B cell (primary cell): ENCODE results near the gene SLC39A7. TPM values are rescaled to one million over a fixed set of nuclear protein-coding genes. Genes with fewer than 3 reads are reported as not detected.
A peak's percentile ranks its signal among the peaks of the same experiment; 100 is the strongest.

Experiments
- ATAC-seq: fragments of 200-7000 bp; cut with Tn5 transposase; one replicate; pipeline ENCODE4 v1.10.0; 2021; ENCODE audit warnings: low read depth, mild to moderate bottlenecking, moderate number of reproducible peaks, moderate library complexity
- CTCF ChIA-PET: fragments of 350-600 bp; sonication (Branson Sonifier 250); formaldehyde crosslinking; loops from one replicate; lab custom pipeline; 2021; ENCODE audit warnings: antibody characterized with exemption, inconsistent platforms; lab: Charles Lee
- POLR2A ChIA-PET: fragments of 350-600 bp; sonication (Branson Sonifier 250); formaldehyde crosslinking; loops from one replicate; lab custom pipeline; 2021; ENCODE audit warnings: antibody characterized with exemption; lab: Charles Lee
- DNase-seq: peaks from one replicate; pipeline ENCODE4 v3.0.0; 2013
- H2AFZ ChIP-seq: 2 replicates; pipeline ENCODE4 v1.6.1; 2012; ENCODE audit warnings: mild to moderate bottlenecking, low read depth, low read length; ENCODE audit not compliant: insufficient read depth, poor library complexity, severe bottlenecking
- H3K27ac ChIP-seq, 2 donors: 1 replicate in 1 of 2; 2 replicates in 1 of 2; pipeline ENCODE4 v1.5.1; 2012 to 2013; ENCODE audit warnings: low read length in 2 of 2, mild to moderate bottlenecking in 2 of 2, moderate library complexity in 1 of 2
- H3K27me3 ChIP-seq, 4 experiments: fragments of 200-600 bp in 1 of 4; sonication (generic) in 1 of 4; replicated peaks in 1 of 4; 1 replicate in 2 of 4; 2 replicates in 2 of 4; pipeline versions ENCODE4 v1.6.1 to v1.7.0; 2013 to 2016; ENCODE audit warnings: low read length in 3 of 4, mild to moderate bottlenecking in 2 of 4, mixed read lengths in 1 of 4, moderate library complexity in 1 of 4; ENCODE audit not compliant: insufficient read depth in 4 of 4, control insufficient read depth in 3 of 4; ENCODE audit errors: control extremely low read depth in 1 of 4
- H3K36me3 ChIP-seq, 2 experiments: replicated peaks in 1 of 2; 1 replicate in 1 of 2; 2 replicates in 1 of 2; pipeline versions ENCODE4 v1.6.1 to v1.7.1; 2013; ENCODE audit warnings: low read length in 1 of 2; ENCODE audit not compliant: insufficient read depth in 2 of 2, control insufficient read depth in 1 of 2; ENCODE audit errors: control extremely low read depth in 1 of 2, extremely low read depth in 1 of 2
- H3K4me1 ChIP-seq, 2 donors: fragments of 200-600 bp in 1 of 2; sonication (generic) in 1 of 2; 1 replicate in 1 of 2; 2 replicates in 1 of 2; pipeline versions ENCODE4 v1.5.1 to v1.6.1; 2013 to 2017; ENCODE audit warnings: low read length in 2 of 2; ENCODE audit not compliant: control insufficient read depth in 2 of 2, insufficient read depth in 2 of 2
- H3K4me2 ChIP-seq: replicated peaks from 2 replicates; pipeline ENCODE3; 2012; ENCODE audit warnings: mild to moderate bottlenecking, low read depth, low read length; ENCODE audit not compliant: poor library complexity, severe bottlenecking
- H3K4me3 ChIP-seq, 5 experiments: fragments of 200-600 bp in 1 of 5; sonication (generic) in 1 of 5; 1 replicate in 3 of 5; 2 replicates in 2 of 5; pipeline versions ENCODE4 v1.5.1 to v1.7.0; 2011 to 2016; ENCODE audit warnings: low read length in 4 of 5, mild to moderate bottlenecking in 4 of 5, low read depth in 2 of 5, control low read depth in 1 of 5, moderate library complexity in 1 of 5; ENCODE audit not compliant: insufficient read depth in 1 of 5; ENCODE audit errors: control extremely low read depth in 1 of 5, extremely low read depth in 1 of 5
- H3K79me2 ChIP-seq: fragments of 200-600 bp; sonication (generic); one replicate; pipeline ENCODE4 v1.6.0; 2016; ENCODE audit warnings: low read length; ENCODE audit not compliant: control insufficient read depth, insufficient read depth
- H3K9ac ChIP-seq: fragments of 200-600 bp; sonication (generic); 2 replicates; pipeline ENCODE4 v1.6.1; 2017; ENCODE audit warnings: mild to moderate bottlenecking, low read length, moderate library complexity
- H3K9me3 ChIP-seq, 3 donors: one replicate each; pipeline versions ENCODE4 v1.6.1 to v1.7.1; 2013; ENCODE audit warnings: low read length in 2 of 3; ENCODE audit not compliant: control insufficient read depth in 2 of 3, insufficient read depth in 1 of 3; ENCODE audit errors: control extremely low read depth in 1 of 3
- H4K20me1 ChIP-seq: 2 replicates; pipeline ENCODE4 v1.6.0; 2012; ENCODE audit warnings: mild to moderate bottlenecking, low read length; ENCODE audit not compliant: insufficient read depth, control insufficient read depth, poor library complexity, severe bottlenecking
- H3K27ac Mint-ChIP-seq: one replicate; pipeline ENCODE4 v1.8.0; 2021; ENCODE audit warnings: mixed read lengths
- H3K27me3 Mint-ChIP-seq: one replicate; pipeline ENCODE4 v1.8.0; 2021; ENCODE audit warnings: mixed read lengths
- H3K4me1 Mint-ChIP-seq: one replicate; pipeline ENCODE4 v1.8.0; 2021; ENCODE audit warnings: mixed read lengths
- H3K4me3 Mint-ChIP-seq: one replicate; pipeline ENCODE4 v1.8.0; 2021; ENCODE audit warnings: mixed read lengths
- H3K9me3 Mint-ChIP-seq: one replicate; pipeline ENCODE4 v1.8.0; 2022; ENCODE audit warnings: mixed read lengths; ENCODE audit not compliant: insufficient read depth
- CTCF ChIP-seq: fragments of 200-600 bp; IDR thresholded peaks from one replicate; pipeline ENCODE4 v1.8.0; 2022; ENCODE audit warnings: antibody characterized with exemption, mild to moderate bottlenecking
- EZH2 ChIP-seq: IDR thresholded peaks from 2 replicates; pipeline ENCODE4 v1.6.1; 2012; ENCODE audit warnings: borderline replicate concordance, low read depth, mild to moderate bottlenecking, moderate library complexity, low read length; ENCODE audit not compliant: insufficient read depth, poor library complexity, severe bottlenecking
- WGBS: methylation state at CpG from one replicate; pipeline ENCODE4 v1.1.5; 2013; ENCODE audit warnings: missing lambda C conversion rate; ENCODE audit not compliant: insufficient coverage; 5-methylcytosine and 5-hydroxymethylcytosine counted together
- intact Hi-C: fragments of 100-400 bp; cut with micrococcal nuclease; formaldehyde crosslinking; loops from one replicate; pipeline ENCODE4 v1.10.0; 2022
- polyA plus RNA-seq: library from polyadenylated mRNA; depleted of rRNA; stranded (reverse); fragments of >200 nt; gene quantifications from 2 replicates; pipeline ENCODE4 v1.2.3, GENCODE V29; 2012
- total RNA-seq, 2 donors: library from RNA; stranded (reverse); fragments of 120-200 nt in 1 of 2; gene quantifications; 1 replicate in 1 of 2; 2 replicates in 1 of 2; pipeline versions ENCODE4 v1.2.3 to v1.2.4, GENCODE V29; 2013 to 2022

Gene SLC39A7
- total and polyA plus RNA-seq, 2 donors (not counting 1 experiment from before 2014, with no cell fraction given), result 18.7 to 29.6 TPM

GRCh38 chr6:33248643-33248931 lies 47.9 kb downstream of the SLC39A7 start:
- H3K27ac ChIP-seq, result peak overlapping the region; percentile 75 to 88
- DNase-seq (no peak), ATAC-seq (no peak)
- Mint-ChIP-seq H3K4me1 (peaks cover 31% of the 10 kb centered on the region), H3K9me3 (no peaks in the 10 kb centered on the region), H3K27ac (peak overlapping the region; percentile 97), H3K27me3 (peaks cover 5% of the 10 kb centered on the region), H3K4me3 (peak overlapping the region; percentile 97)
- H3K9ac ChIP-seq, result peak overlapping the region; percentile 73
- H3K4me3 ChIP-seq, result peak overlapping the region; percentile 63 to 77 (median 74)
- TF ChIP-seq EZH2, result no peak
- TF ChIP-seq CTCF, result peak; percentile 70
- peaks cover 0 to 9% of the 10 kb centered on the region in 2 experiments for H3K36me3 ChIP-seq
- intact Hi-C loops, result loop anchor here (1.0 to 10.0 kb wide), 9 partner anchors 40 to 354 kb away; partner anchors contain the start of genes HLA-DMB, PFDN6, RGL2 and WDR46
- WGBS, result 2% methylated on average over 17 of the region's 18 CpGs
- peaks cover 12 to 24% of the 10 kb centered on the region in 2 donors for H3K4me1 ChIP-seq
- H3K27me3 ChIP-seq, result peaks cover 0 to 4% (median 0%) of the 10 kb centered on the region in 4 experiments
- H3K4me2 ChIP-seq, result peak overlapping the region; percentile 98
- peak overlapping the region; percentile 87 for H2AFZ ChIP-seq
- H3K9me3 ChIP-seq, result no peaks in the 10 kb centered on the region
- peaks cover 9% of the 10 kb centered on the region for H3K79me2 ChIP-seq
- POLR2A ChIA-PET, result interaction anchor here (0.9 to 1.7 kb wide), 12 partner anchors 23 to 403 kb away, joined by 3 to 12 read pairs (median 3); partner anchors contain the start of genes B3GALT4, HLA-DPB1, HSD17B8 and RING1
- no peaks in the 10 kb centered on the region for H4K20me1 ChIP-seq
- CTCF ChIA-PET, result interaction anchor here (0.8 to 6.0 kb wide), 50 partner anchors 9 to 835 kb away, joined by 3 to 80 read pairs (median 5); partner anchors contain the start of genes B3GALT4, HLA-DPB1, HSD17B8 and PFDN6
